Measurements from ENCODE around the gene ISG20L2.

DNA sequence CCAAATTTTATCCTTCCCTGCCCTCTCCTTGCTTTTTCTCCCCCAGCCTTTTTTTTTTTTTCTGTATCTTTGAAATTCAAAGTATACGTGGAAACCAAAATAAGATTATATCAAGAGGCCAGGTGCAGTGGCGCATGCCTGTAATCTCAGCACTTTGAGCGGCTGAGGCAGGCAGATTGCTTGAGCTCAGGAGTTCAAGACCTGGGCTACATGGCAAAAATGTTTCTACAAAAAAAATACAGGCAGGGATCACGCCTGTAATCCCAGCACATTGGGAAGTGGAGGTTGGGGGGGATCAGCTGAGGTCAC lies 32.2 kb upstream of the ISG20L2 start:
- no peak for TF ChIP-seq YY1 (IDR thresholded peaks at IDR 0.05; ENCODE audit: insufficient read depth, insufficient read length)
- TF ChIP-seq ZNF274 (IDR thresholded peaks at IDR 0.05; ENCODE audit: low read depth, low read length) = no peak
- no peak for TF ChIP-seq SUZ12 (IDR thresholded peaks at IDR 0.05; ENCODE audit: extremely low read depth, insufficient read depth, insufficient read length)
